ENCODE results near the gene ABCA12. TPM values are rescaled to one million over a fixed set of nuclear protein-coding genes. Genes with fewer than 3 reads are reported as not detected.

ABCA12 gene
- total and polyA plus RNA-seq, 2 of the 8 experiments (the other 6 are each of a cell fraction or from before 2014, with no cell fraction given) = not detected

DNA sequence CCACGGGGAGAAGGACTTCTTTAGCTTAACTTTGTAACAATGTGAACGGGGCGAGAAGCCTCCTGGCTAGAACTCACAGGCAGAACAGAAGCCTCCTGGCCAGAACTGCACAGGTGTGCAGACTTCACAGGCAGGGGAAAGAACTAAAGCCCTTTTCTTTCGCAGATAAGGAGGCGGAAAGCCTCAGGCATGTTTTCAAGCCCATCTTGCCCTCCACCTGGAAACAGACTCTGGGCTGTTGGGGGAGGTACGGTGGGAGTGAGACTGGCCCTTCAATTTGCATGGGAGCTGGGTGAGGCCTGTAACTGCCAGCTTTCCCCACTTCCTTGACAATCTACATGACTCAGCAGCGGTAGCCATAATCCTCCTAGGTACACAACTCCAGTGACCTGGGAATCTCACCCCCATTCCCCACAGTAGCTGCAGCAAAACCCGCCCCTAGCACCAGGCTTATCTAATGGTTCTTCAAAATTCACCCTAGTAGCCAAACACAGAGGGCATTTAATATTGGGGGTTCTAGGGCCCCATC is 22.9 kb upstream of the ABCA12 start (continued):
- TF ChIP-seq, protein P1, sequence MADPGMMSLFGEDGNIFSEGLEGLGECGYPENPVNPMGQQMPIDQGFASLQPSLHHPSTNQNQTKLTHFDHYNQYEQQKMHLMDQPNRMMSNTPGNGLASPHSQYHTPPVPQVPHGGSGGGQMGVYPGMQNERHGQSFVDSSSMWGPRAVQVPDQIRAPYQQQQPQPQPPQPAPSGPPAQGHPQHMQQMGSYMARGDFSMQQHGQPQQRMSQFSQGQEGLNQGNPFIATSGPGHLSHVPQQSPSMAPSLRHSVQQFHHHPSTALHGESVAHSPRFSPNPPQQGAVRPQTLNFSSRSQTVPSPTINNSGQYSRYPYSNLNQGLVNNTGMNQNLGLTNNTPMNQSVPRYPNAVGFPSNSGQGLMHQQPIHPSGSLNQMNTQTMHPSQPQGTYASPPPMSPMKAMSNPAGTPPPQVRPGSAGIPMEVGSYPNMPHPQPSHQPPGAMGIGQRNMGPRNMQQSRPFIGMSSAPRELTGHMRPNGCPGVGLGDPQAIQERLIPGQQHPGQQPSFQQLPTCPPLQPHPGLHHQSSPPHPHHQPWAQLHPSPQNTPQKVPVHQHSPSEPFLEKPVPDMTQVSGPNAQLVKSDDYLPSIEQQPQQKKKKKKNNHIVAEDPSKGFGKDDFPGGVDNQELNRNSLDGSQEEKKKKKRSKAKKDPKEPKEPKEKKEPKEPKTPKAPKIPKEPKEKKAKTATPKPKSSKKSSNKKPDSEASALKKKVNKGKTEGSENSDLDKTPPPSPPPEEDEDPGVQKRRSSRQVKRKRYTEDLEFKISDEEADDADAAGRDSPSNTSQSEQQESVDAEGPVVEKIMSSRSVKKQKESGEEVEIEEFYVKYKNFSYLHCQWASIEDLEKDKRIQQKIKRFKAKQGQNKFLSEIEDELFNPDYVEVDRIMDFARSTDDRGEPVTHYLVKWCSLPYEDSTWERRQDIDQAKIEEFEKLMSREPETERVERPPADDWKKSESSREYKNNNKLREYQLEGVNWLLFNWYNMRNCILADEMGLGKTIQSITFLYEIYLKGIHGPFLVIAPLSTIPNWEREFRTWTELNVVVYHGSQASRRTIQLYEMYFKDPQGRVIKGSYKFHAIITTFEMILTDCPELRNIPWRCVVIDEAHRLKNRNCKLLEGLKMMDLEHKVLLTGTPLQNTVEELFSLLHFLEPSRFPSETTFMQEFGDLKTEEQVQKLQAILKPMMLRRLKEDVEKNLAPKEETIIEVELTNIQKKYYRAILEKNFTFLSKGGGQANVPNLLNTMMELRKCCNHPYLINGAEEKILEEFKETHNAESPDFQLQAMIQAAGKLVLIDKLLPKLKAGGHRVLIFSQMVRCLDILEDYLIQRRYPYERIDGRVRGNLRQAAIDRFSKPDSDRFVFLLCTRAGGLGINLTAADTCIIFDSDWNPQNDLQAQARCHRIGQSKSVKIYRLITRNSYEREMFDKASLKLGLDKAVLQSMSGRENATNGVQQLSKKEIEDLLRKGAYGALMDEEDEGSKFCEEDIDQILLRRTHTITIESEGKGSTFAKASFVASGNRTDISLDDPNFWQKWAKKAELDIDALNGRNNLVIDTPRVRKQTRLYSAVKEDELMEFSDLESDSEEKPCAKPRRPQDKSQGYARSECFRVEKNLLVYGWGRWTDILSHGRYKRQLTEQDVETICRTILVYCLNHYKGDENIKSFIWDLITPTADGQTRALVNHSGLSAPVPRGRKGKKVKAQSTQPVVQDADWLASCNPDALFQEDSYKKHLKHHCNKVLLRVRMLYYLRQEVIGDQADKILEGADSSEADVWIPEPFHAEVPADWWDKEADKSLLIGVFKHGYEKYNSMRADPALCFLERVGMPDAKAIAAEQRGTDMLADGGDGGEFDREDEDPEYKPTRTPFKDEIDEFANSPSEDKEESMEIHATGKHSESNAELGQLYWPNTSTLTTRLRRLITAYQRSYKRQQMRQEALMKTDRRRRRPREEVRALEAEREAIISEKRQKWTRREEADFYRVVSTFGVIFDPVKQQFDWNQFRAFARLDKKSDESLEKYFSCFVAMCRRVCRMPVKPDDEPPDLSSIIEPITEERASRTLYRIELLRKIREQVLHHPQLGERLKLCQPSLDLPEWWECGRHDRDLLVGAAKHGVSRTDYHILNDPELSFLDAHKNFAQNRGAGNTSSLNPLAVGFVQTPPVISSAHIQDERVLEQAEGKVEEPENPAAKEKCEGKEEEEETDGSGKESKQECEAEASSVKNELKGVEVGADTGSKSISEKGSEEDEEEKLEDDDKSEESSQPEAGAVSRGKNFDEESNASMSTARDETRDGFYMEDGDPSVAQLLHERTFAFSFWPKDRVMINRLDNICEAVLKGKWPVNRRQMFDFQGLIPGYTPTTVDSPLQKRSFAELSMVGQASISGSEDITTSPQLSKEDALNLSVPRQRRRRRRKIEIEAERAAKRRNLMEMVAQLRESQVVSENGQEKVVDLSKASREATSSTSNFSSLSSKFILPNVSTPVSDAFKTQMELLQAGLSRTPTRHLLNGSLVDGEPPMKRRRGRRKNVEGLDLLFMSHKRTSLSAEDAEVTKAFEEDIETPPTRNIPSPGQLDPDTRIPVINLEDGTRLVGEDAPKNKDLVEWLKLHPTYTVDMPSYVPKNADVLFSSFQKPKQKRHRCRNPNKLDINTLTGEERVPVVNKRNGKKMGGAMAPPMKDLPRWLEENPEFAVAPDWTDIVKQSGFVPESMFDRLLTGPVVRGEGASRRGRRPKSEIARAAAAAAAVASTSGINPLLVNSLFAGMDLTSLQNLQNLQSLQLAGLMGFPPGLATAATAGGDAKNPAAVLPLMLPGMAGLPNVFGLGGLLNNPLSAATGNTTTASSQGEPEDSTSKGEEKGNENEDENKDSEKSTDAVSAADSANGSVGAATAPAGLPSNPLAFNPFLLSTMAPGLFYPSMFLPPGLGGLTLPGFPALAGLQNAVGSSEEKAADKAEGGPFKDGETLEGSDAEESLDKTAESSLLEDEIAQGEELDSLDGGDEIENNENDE (IDR thresholded peaks at IDR 0.05; ENCODE audit: insufficient replicate concordance, low read length) = no peak
- TF ChIP-seq KDM4A (IDR thresholded peaks at IDR 0.05; ENCODE audit: low read depth, low read length, severe bottlenecking) = no peak
- no peak for TF ChIP-seq CHD2 (IDR thresholded peaks at IDR 0.05; ENCODE audit: low read length)
- TF ChIP-seq, protein P2, sequence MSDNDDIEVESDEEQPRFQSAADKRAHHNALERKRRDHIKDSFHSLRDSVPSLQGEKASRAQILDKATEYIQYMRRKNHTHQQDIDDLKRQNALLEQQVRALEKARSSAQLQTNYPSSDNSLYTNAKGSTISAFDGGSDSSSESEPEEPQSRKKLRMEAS (IDR thresholded peaks at IDR 0.05) = no peak
- TF ChIP-seq SIRT6 (IDR thresholded peaks at IDR 0.05; ENCODE audit: low read length) = no peak
- TF ChIP-seq SP1 (IDR thresholded peaks at IDR 0.05; ENCODE audit: low read depth, low read length) = no peak
- TF ChIP-seq NRF1 (IDR thresholded peaks at IDR 0.05; ENCODE audit: low read depth, low read length) = no peak
- TF ChIP-seq, protein P3, sequence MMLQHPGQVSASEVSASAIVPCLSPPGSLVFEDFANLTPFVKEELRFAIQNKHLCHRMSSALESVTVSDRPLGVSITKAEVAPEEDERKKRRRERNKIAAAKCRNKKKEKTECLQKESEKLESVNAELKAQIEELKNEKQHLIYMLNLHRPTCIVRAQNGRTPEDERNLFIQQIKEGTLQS (IDR thresholded peaks at IDR 0.05; ENCODE audit: insufficient read depth, low read depth, low read length) = no peak
- TF ChIP-seq JUN (IDR thresholded peaks at IDR 0.05; ENCODE audit: low read depth, low read length) = no peak
